HepG2 (cell line): ENCODE measurements around the gene DDI2. TPM values are rescaled to one million over a fixed set of nuclear protein-coding genes. Genes with fewer than 3 reads are reported as not detected.

Experiments used
- BCL3 ChIP-seq: sonication (generic); formaldehyde crosslinking; IDR thresholded peaks from 2 replicates; pipeline ENCODE4 v1.5.1; 2020; ENCODE audit warnings: mild to moderate bottlenecking, missing genetic modification reagents, moderate library complexity
- EED ChIP-seq: sonication (generic); formaldehyde crosslinking; IDR thresholded peaks from 2 replicates; pipeline ENCODE4 v1.5.0; 2020; ENCODE audit warnings: mild to moderate bottlenecking, missing genetic modification reagents
- MAZ ChIP-seq, 2 experiments: sonication (generic) in 1 of 2; formaldehyde crosslinking in 1 of 2; IDR thresholded peaks; 2 replicates each; pipeline versions ENCODE4 v1.5.0 to v1.6.1; 2012 to 2020; ENCODE audit warnings: low read depth in 2 of 2, mild to moderate bottlenecking in 2 of 2, borderline replicate concordance in 1 of 2, improper control_type of control experiment in 1 of 2, low read length in 1 of 2, missing genetic modification reagents in 1 of 2, moderate library complexity in 1 of 2
- RAD21 ChIP-seq: fragments of 450-650 bp; formaldehyde crosslinking; IDR thresholded peaks from 2 replicates; pipeline ENCODE4 v1.5.0; 2020; ENCODE audit warnings: mild to moderate bottlenecking
- SPEN ChIP-seq: sonication (generic); formaldehyde crosslinking; IDR thresholded peaks from 2 replicates; pipeline ENCODE4 v1.5.1; 2020; ENCODE audit warnings: low read depth, mild to moderate bottlenecking, missing genetic modification reagents
- TBX2 ChIP-seq: sonication (generic); formaldehyde crosslinking; IDR thresholded peaks from 2 replicates; pipeline ENCODE4 v1.5.0; 2020; ENCODE audit warnings: missing genetic modification reagents, mild to moderate bottlenecking, borderline replicate concordance
- TMF1 ChIP-seq: sonication (generic); formaldehyde crosslinking; IDR thresholded peaks from 2 replicates; pipeline ENCODE4 v1.8.1; 2022; ENCODE audit warnings: low read depth, missing genetic modification reagents
- ZFX ChIP-seq: sonication (generic); formaldehyde crosslinking; IDR thresholded peaks from 2 replicates; pipeline ENCODE4 v1.4.0; 2020; ENCODE audit warnings: mild to moderate bottlenecking, low read depth, missing genetic modification reagents, moderate library complexity
- ZNF737 ChIP-seq: sonication (generic); formaldehyde crosslinking; IDR thresholded peaks from 2 replicates; pipeline ENCODE4 v1.5.0; 2020; ENCODE audit warnings: missing genetic modification reagents, mild to moderate bottlenecking, borderline replicate concordance
- polyA plus RNA-seq, 8 experiments: library from polyadenylated mRNA; depleted of rRNA in 3 of 8; stranded (reverse) in 7 of 8; unstranded in 1 of 8; fragments of >200 nt; fragmentation: Illumina TruSeq in 4 of 8; extraction: Trizol in 4 of 8; gene quantifications; 2 replicates each; pipeline versions ENCODE4 v1.2.1 to v1.2.3, GENCODE V29; 2011 to 2016; ENCODE audit warnings: low read depth in 4 of 8, missing spikeins in 1 of 8, mixed read lengths in 1 of 8; ENCODE audit not compliant: insufficient read depth in 1 of 8
- total RNA-seq, 5 experiments: library from RNA; depleted of rRNA; stranded (reverse); fragments of >200 nt; fragmentation: Illumina TruSeq; extraction: Trizol; gene quantifications; 2 replicates each; pipeline ENCODE4 v1.2.3, GENCODE V29; 2016; ENCODE audit warnings: low read depth in 1 of 5
- TF ChIP-seq, protein P1 (sequence below): sonication (generic); formaldehyde crosslinking; IDR thresholded peaks from 2 replicates; pipeline ENCODE4 v1.4.0; 2020; ENCODE audit warnings: missing genetic modification reagents
- TF ChIP-seq, protein P2 (sequence below): sonication (generic); formaldehyde crosslinking; IDR thresholded peaks from 2 replicates; pipeline ENCODE4 v1.4.0; 2020; ENCODE audit warnings: missing genetic modification reagents, mild to moderate bottlenecking, borderline replicate concordance
- TF ChIP-seq, protein P3 (sequence below): sonication (generic); formaldehyde crosslinking; IDR thresholded peaks from 2 replicates; pipeline ENCODE4 v1.9.0; 2021; ENCODE audit warnings: mild to moderate bottlenecking, missing genetic modification reagents

The DDI2 gene
- total and polyA plus RNA-seq, 2 of the 13 experiments (the other 11 are each of a cell fraction or from before 2014, with no cell fraction given), result 8.5 to 25.7 TPM

GRCh38 chr1:15617173-15618076 is at the start of gene DDI2 (continued):
- TF ChIP-seq MAZ (IDR thresholded peaks at IDR 0.05; ENCODE audit: borderline replicate concordance, low read depth, low read length), result peak; percentile 73
- TF ChIP-seq MAZ (CRISPR knock-in tag; IDR thresholded peaks at IDR 0.05; ENCODE audit: low read depth), result peak; percentile 97
- TF ChIP-seq ZNF737 (CRISPR knock-in tag), result no peak
- TF ChIP-seq BCL3 (CRISPR knock-in tag), result 0 out of 2 replicates have a peak, but pooled peaks have one; percentile 62
- peak; percentile 86 for TF ChIP-seq TMF1
- peak; percentile 95; the same call in 1 of the 2 replicates for TF ChIP-seq EED (CRISPR knock-in tag)
- TF ChIP-seq, protein P1, sequence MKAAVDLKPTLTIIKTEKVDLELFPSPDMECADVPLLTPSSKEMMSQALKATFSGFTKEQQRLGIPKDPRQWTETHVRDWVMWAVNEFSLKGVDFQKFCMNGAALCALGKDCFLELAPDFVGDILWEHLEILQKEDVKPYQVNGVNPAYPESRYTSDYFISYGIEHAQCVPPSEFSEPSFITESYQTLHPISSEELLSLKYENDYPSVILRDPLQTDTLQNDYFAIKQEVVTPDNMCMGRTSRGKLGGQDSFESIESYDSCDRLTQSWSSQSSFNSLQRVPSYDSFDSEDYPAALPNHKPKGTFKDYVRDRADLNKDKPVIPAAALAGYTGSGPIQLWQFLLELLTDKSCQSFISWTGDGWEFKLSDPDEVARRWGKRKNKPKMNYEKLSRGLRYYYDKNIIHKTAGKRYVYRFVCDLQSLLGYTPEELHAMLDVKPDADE, result no peak
- TF ChIP-seq ZFX, result peak; percentile 91
- TF ChIP-seq, protein P2, sequence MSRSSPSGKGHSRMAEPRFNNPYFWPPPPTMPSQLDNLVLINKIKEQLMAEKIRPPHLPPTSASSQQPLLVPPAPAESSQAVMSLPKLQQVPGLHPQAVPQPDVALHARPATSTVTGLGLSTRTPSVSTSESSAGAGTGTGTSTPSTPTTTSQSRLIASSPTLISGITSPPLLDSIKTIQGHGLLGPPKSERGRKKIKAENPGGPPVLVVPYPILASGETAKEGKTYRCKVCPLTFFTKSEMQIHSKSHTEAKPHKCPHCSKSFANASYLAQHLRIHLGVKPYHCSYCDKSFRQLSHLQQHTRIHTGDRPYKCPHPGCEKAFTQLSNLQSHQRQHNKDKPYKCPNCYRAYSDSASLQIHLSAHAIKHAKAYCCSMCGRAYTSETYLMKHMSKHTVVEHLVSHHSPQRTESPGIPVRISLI (CRISPR knock-in tag), result 0 out of 2 replicates have a peak, but pooled peaks have one; percentile 15
- peak; percentile 64; the same call in 1 of the 2 replicates for TF ChIP-seq TBX2 (CRISPR knock-in tag)
- 0 out of 2 replicates have a peak, but pooled peaks have one; percentile 70 for TF ChIP-seq RAD21 (CRISPR knock-in tag)
- TF ChIP-seq, protein P3, sequence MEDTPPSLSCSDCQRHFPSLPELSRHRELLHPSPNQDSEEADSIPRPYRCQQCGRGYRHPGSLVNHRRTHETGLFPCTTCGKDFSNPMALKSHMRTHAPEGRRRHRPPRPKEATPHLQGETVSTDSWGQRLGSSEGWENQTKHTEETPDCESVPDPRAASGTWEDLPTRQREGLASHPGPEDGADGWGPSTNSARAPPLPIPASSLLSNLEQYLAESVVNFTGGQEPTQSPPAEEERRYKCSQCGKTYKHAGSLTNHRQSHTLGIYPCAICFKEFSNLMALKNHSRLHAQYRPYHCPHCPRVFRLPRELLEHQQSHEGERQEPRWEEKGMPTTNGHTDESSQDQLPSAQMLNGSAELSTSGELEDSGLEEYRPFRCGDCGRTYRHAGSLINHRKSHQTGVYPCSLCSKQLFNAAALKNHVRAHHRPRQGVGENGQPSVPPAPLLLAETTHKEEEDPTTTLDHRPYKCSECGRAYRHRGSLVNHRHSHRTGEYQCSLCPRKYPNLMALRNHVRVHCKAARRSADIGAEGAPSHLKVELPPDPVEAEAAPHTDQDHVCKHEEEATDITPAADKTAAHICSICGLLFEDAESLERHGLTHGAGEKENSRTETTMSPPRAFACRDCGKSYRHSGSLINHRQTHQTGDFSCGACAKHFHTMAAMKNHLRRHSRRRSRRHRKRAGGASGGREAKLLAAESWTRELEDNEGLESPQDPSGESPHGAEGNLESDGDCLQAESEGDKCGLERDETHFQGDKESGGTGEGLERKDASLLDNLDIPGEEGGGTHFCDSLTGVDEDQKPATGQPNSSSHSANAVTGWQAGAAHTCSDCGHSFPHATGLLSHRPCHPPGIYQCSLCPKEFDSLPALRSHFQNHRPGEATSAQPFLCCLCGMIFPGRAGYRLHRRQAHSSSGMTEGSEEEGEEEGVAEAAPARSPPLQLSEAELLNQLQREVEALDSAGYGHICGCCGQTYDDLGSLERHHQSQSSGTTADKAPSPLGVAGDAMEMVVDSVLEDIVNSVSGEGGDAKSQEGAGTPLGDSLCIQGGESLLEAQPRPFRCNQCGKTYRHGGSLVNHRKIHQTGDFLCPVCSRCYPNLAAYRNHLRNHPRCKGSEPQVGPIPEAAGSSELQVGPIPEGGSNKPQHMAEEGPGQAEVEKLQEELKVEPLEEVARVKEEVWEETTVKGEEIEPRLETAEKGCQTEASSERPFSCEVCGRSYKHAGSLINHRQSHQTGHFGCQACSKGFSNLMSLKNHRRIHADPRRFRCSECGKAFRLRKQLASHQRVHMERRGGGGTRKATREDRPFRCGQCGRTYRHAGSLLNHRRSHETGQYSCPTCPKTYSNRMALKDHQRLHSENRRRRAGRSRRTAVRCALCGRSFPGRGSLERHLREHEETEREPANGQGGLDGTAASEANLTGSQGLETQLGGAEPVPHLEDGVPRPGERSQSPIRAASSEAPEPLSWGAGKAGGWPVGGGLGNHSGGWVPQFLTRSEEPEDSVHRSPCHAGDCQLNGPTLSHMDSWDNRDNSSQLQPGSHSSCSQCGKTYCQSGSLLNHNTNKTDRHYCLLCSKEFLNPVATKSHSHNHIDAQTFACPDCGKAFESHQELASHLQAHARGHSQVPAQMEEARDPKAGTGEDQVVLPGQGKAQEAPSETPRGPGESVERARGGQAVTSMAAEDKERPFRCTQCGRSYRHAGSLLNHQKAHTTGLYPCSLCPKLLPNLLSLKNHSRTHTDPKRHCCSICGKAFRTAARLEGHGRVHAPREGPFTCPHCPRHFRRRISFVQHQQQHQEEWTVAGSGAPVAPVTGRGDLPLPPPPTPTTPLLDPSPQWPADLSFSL (CRISPR knock-in tag), result 0 out of 2 replicates have a peak, but pooled peaks have one; percentile 17
- TF ChIP-seq SPEN (CRISPR knock-in tag), result peak; percentile 84
